ENCODE data around the gene NPY.
A peak's percentile ranks its signal among the peaks of the same experiment; 100 is the strongest.

The NPY gene

DNA sequence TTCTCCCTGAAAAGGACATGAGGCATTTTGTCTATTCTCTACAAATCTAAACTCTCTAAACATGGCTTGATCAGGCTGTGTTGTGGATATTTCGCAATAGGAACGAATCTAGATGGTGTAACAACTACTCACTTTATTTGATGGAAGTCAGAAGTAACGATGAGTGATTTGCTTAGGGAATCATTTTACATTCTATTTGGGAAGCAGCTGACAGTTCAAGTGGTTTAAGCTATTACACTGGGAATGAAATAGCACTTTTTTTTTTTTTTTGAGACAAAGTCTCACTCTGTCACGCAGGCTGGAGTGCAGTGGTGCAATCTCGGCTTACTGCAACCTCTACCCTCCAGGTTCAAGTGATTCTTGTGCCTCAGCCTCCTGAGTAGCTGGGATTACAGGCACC, 44.1 kb downstream of the NPY start:
- no peak overlapping the region for H3K4me3 ChIP-seq (ENCODE audit: low read depth, low read length)
- TF ChIP-seq, protein P1, sequence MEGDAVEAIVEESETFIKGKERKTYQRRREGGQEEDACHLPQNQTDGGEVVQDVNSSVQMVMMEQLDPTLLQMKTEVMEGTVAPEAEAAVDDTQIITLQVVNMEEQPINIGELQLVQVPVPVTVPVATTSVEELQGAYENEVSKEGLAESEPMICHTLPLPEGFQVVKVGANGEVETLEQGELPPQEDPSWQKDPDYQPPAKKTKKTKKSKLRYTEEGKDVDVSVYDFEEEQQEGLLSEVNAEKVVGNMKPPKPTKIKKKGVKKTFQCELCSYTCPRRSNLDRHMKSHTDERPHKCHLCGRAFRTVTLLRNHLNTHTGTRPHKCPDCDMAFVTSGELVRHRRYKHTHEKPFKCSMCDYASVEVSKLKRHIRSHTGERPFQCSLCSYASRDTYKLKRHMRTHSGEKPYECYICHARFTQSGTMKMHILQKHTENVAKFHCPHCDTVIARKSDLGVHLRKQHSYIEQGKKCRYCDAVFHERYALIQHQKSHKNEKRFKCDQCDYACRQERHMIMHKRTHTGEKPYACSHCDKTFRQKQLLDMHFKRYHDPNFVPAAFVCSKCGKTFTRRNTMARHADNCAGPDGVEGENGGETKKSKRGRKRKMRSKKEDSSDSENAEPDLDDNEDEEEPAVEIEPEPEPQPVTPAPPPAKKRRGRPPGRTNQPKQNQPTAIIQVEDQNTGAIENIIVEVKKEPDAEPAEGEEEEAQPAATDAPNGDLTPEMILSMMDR (IDR thresholded peaks at IDR 0.05; ENCODE audit: low read depth, low read length), result no peak
- TF ChIP-seq MYC (IDR thresholded peaks at IDR 0.05; ENCODE audit: low read depth, low read length), result no peak
- TF ChIP-seq, protein P2, sequence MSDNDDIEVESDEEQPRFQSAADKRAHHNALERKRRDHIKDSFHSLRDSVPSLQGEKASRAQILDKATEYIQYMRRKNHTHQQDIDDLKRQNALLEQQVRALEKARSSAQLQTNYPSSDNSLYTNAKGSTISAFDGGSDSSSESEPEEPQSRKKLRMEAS (IDR thresholded peaks at IDR 0.05; ENCODE audit: low read depth, low read length), result no peak
- no peak for TF ChIP-seq POLR2A (IDR thresholded peaks at IDR 0.05; ENCODE audit: extremely low read depth, insufficient read length)
- peak; percentile 9 for DNase-seq (ENCODE audit: low read depth)

DNA sequence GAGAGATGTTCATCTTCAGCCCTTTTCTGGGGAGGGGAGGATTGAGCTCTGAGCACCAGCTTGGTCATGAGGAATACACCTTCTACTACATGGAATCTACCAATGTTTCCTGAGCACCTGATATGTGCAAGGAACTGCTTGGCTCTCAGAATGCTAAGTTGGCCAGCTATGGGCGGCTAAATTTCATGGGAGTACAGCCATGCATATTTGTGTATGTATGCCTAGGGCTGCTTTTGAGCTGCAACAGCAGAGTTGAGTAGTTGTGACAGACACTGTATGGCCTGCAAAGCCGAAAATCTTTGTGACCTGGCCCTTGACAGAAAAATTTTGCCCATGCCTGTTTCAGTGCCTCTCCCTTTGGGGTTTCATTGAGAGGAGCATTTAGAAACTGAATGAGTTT, 44.9 kb downstream of the NPY start:
- DNase-seq (ENCODE audit: low read depth), result no peak
- TF ChIP-seq, protein P1 (IDR thresholded peaks at IDR 0.05; ENCODE audit: low read depth, low read length), result no peak
- TF ChIP-seq MYC (IDR thresholded peaks at IDR 0.05; ENCODE audit: low read depth, low read length), result no peak
- TF ChIP-seq POLR2A (IDR thresholded peaks at IDR 0.05; ENCODE audit: extremely low read depth, insufficient read length), result no peak
- TF ChIP-seq, protein P2 (IDR thresholded peaks at IDR 0.05; ENCODE audit: low read depth, low read length), result no peak
- no peak overlapping the region for H3K4me3 ChIP-seq (ENCODE audit: low read depth, low read length)

GRCh38 chr7:24334012-24334411, 50.0 kb downstream of the NPY start:
- DNase-seq (ENCODE audit: low read depth), result no peak
- no peak overlapping the region for H3K4me3 ChIP-seq (ENCODE audit: low read depth, low read length)
- TF ChIP-seq MYC (IDR thresholded peaks at IDR 0.05; ENCODE audit: low read depth, low read length) (no peak), POLR2A (IDR thresholded peaks at IDR 0.05; ENCODE audit: extremely low read depth, insufficient read length) (no peak)
- TF ChIP-seq, protein P2 (IDR thresholded peaks at IDR 0.05; ENCODE audit: low read depth, low read length), result no peak
- TF ChIP-seq, protein P1 (IDR thresholded peaks at IDR 0.05; ENCODE audit: low read depth, low read length), result no peak

DNA sequence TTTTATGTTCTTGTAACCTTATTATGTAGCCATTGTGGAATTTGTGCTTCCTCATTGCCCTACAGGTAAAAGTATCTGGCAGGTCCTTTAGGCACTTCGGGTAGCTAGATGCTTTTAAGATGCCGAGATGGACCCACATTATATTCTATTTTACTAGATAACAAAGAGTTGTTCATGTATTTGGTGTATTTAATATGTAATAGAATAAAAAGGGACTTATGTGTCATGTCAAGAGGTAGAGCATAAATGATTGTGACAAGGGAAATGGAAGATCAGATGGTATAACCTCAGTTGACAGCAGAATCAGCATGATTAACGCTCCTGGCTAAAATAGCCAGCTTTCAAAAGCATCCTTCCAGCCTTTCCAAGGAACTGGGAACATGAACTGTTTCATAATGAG, 50.6 kb downstream of the NPY start:
- no peak for DNase-seq (ENCODE audit: low read depth)
- H3K4me3 ChIP-seq (ENCODE audit: low read depth, low read length), result no peak overlapping the region
- TF ChIP-seq POLR2A (IDR thresholded peaks at IDR 0.05; ENCODE audit: extremely low read depth, insufficient read length), result no peak
- TF ChIP-seq, protein P1 (IDR thresholded peaks at IDR 0.05; ENCODE audit: low read depth, low read length), result no peak
- TF ChIP-seq MYC (IDR thresholded peaks at IDR 0.05; ENCODE audit: low read depth, low read length), result no peak
- TF ChIP-seq, protein P2 (IDR thresholded peaks at IDR 0.05; ENCODE audit: low read depth, low read length), result no peak

GRCh38 chr7:24336461-24336860, 52.5 kb downstream of the NPY start:
- no peak overlapping the region for H3K4me3 ChIP-seq (ENCODE audit: low read depth, low read length)
- DNase-seq (ENCODE audit: low read depth), result no peak
- TF ChIP-seq, protein P1 (IDR thresholded peaks at IDR 0.05; ENCODE audit: low read depth, low read length), result no peak
- TF ChIP-seq, protein P2 (IDR thresholded peaks at IDR 0.05; ENCODE audit: low read depth, low read length), result no peak
- TF ChIP-seq MYC (IDR thresholded peaks at IDR 0.05; ENCODE audit: low read depth, low read length), result no peak
- TF ChIP-seq POLR2A (IDR thresholded peaks at IDR 0.05; ENCODE audit: extremely low read depth, insufficient read length), result no peak

GRCh38 chr7:24337180-24337579, 53.2 kb downstream of the NPY start:
- H3K4me3 ChIP-seq (ENCODE audit: low read depth, low read length), result no peak overlapping the region
- TF ChIP-seq POLR2A (IDR thresholded peaks at IDR 0.05; ENCODE audit: extremely low read depth, insufficient read length) (no peak), MYC (IDR thresholded peaks at IDR 0.05; ENCODE audit: low read depth, low read length) (no peak)
- TF ChIP-seq, protein P1 (IDR thresholded peaks at IDR 0.05; ENCODE audit: low read depth, low read length), result no peak
- TF ChIP-seq, protein P2 (IDR thresholded peaks at IDR 0.05; ENCODE audit: low read depth, low read length), result no peak
- DNase-seq (ENCODE audit: low read depth), result no peak
